ENCODE data around the gene NDUFB4. TPM values are rescaled to one million over a fixed set of nuclear protein-coding genes. Genes with fewer than 3 reads are reported as not detected.

The NDUFB4 gene
- total RNA-seq, 1 experiment from 2014 or later = 96.1 TPM

GRCh38 chr3:120569222-120570057, 26.7 kb upstream of the NDUFB4 start:
- intact Hi-C loops (cut with micrococcal nuclease) = no loop called here

GRCh38 chr3:120572027-120572426, 24.1 kb upstream of the NDUFB4 start:
- Mint-ChIP-seq H3K4me1 (ENCODE audit: insufficient read depth, unreplicated experiment) (no peaks in the 10 kb centered on the region), H3K9me3 (ENCODE audit: unreplicated experiment) (peaks cover 7% of the 10 kb centered on the region), H3K4me3 (ENCODE audit: unreplicated experiment) (no peak overlapping the region), H3K27ac (ENCODE audit: low read depth, unreplicated experiment) (no peak overlapping the region), H3K27me3 (ENCODE audit: insufficient read depth, unreplicated experiment) (no peaks in the 10 kb centered on the region), H3K36me3 (ENCODE audit: insufficient read depth, unreplicated experiment) (no peaks in the 10 kb centered on the region)
- TF ChIP-seq CTCF (IDR thresholded peaks at IDR 0.05; ENCODE audit: unreplicated experiment) = no peak
- DNase-seq (ENCODE audit: unreplicated experiment) = no peak
- ChIA-PET CTCF (interaction anchor here (0.7 to 2.1 kb wide), 2 partner anchors 11 to 123 kb away, joined by 3 to 5 read pairs; no protein-coding TSS in a partner anchor), POLR2A (interaction anchor here (0.7 kb wide), 1 partner anchor 89 kb away, joined by 4 read pairs; no protein-coding TSS in a partner anchor)
- intact Hi-C loops (cut with micrococcal nuclease) = no loop called here
- no TSS peak for BruUV-seq (replicated peaks)

More at GRCh38 chr3:120569222-120570057, 26.7 kb upstream of the NDUFB4 start:
- Mint-ChIP-seq H3K27ac (ENCODE audit: low read depth, unreplicated experiment) (no peak overlapping the region), H3K4me1 (ENCODE audit: insufficient read depth, unreplicated experiment) (no peaks in the 10 kb centered on the region), H3K9me3 (ENCODE audit: unreplicated experiment) (peaks cover 6% of the 10 kb centered on the region), H3K36me3 (ENCODE audit: insufficient read depth, unreplicated experiment) (no peaks in the 10 kb centered on the region), H3K4me3 (ENCODE audit: unreplicated experiment) (no peak overlapping the region), H3K27me3 (ENCODE audit: insufficient read depth, unreplicated experiment) (no peaks in the 10 kb centered on the region)
- no peak for TF ChIP-seq CTCF (IDR thresholded peaks at IDR 0.05; ENCODE audit: unreplicated experiment)
- no TSS peak for BruUV-seq (replicated peaks)
- ChIA-PET CTCF (interaction anchor here (0.6 to 15.6 kb wide), 8 partner anchors 8 to 225 kb away, joined by 3 to 429 read pairs (median 6); no protein-coding TSS in a partner anchor), POLR2A (interaction anchor here (0.7 kb wide), 1 partner anchor 24 kb away, joined by 3 read pairs; no protein-coding TSS in a partner anchor)
- no peak for DNase-seq (ENCODE audit: unreplicated experiment)

GRCh38 chr3:120587332-120587975, 8.7 kb upstream of the NDUFB4 start:
- Mint-ChIP-seq H3K27ac (ENCODE audit: low read depth, unreplicated experiment) (no peak overlapping the region), H3K27me3 (ENCODE audit: insufficient read depth, unreplicated experiment) (peaks cover 5% of the 10 kb centered on the region), H3K4me1 (ENCODE audit: insufficient read depth, unreplicated experiment) (no peaks in the 10 kb centered on the region), H3K9me3 (ENCODE audit: unreplicated experiment) (no peaks in the 10 kb centered on the region), H3K4me3 (ENCODE audit: unreplicated experiment) (no peak overlapping the region), H3K36me3 (ENCODE audit: insufficient read depth, unreplicated experiment) (peaks cover 4% of the 10 kb centered on the region)
- ChIA-PET CTCF (no interaction called here), POLR2A (interaction anchor here (1.3 kb wide), 1 partner anchor 8 kb away, joined by 4 read pairs; the partner anchor contains the start of gene NDUFB4)
- no peak for TF ChIP-seq CTCF (IDR thresholded peaks at IDR 0.05; ENCODE audit: unreplicated experiment)
- DNase-seq (ENCODE audit: unreplicated experiment) = no peak
- BruUV-seq (replicated peaks) = no TSS peak
- intact Hi-C loops (cut with micrococcal nuclease) = no loop called here

- H3K4me1 Mint-ChIP-seq (ENCODE audit: insufficient read depth, unreplicated experiment) = peaks cover 5% of the 10 kb centered on the region
- TF ChIP-seq CTCF (IDR thresholded peaks at IDR 0.05; ENCODE audit: unreplicated experiment) = no peak
- CTCF ChIA-PET = interaction anchor here (0.7 to 2.6 kb wide), 10 partner anchors 9 to 199 kb away, joined by 3 to 16 read pairs (median 6); no protein-coding TSS in a partner anchor
- no peak for DNase-seq (ENCODE audit: unreplicated experiment)
- intact Hi-C loops (cut with micrococcal nuclease) = no loop called here
- no TSS peak for BruUV-seq (replicated peaks)
- peak overlapping the region; percentile 92 for H3K4me3 Mint-ChIP-seq (ENCODE audit: unreplicated experiment)
- H3K9me3 Mint-ChIP-seq (ENCODE audit: unreplicated experiment) = no peaks in the 10 kb centered on the region
- peak overlapping the region; percentile 95 for H3K27ac Mint-ChIP-seq (ENCODE audit: low read depth, unreplicated experiment)
- POLR2A ChIA-PET = interaction anchor here (0.6 to 2.8 kb wide), 21 partner anchors 8 to 501 kb away, joined by 3 to 38 read pairs (median 4); partner anchors contain the start of genes GTF2E1, LRRC58 and RABL3
- H3K27me3 Mint-ChIP-seq (ENCODE audit: insufficient read depth, unreplicated experiment) = peaks cover 11% of the 10 kb centered on the region
- peaks cover 6% of the 10 kb centered on the region for H3K36me3 Mint-ChIP-seq (ENCODE audit: insufficient read depth, unreplicated experiment)
Measured at GRCh38 chr3:120595788-120596115, 384 bp upstream of the NDUFB4 start.

Measured in MCF 10A (cell line).